Activated CD4-positive, alpha-beta T cell treated with anti-CD3 and anti-CD28 coated beads, Interleukin-2, Interleukin-6, amounts not matched to agents 100 ng/mL and 50 ng/mL, durations not matched to agents 16 hours and 8 hours (primary cell): Measurements from ENCODE around the gene ALS2.
"Not testable (repeated sequence)": the region's sequence is repeated elsewhere in the genome, so short reads cannot be mapped to it uniquely, and the experiment has no call there.

Experiments
- DNase-seq: peaks from one replicate; pipeline ENCODE4 v3.0.0-alpha.2; 2020

Gene ALS2

GRCh38 chr2:201780674-201781493, at the start of gene ALS2:
Gene ALS2, minus strand, starts transcription at chr2:201780933. Its CDS starts 12,048 bp downstream, at chr2:201768885.
- peak; percentile 94 for DNase-seq

GRCh38 chr2:201828220-201828619, 47.5 kb upstream of the ALS2 start:
- DNase-seq = no peak

GRCh38 chr2:201827621-201828020, 46.9 kb upstream of the ALS2 start:
- no peak for DNase-seq

- no peak for DNase-seq
These were observed 43.5 kb upstream of the ALS2 start for GRCh38 chr2:201824212-201824611.

GRCh38 chr2:201821080-201821479, 40.3 kb upstream of the ALS2 start:
- no peak for DNase-seq

- no peak for DNase-seq
These were observed 39.8 kb upstream of the ALS2 start for GRCh38 chr2:201820383-201821007.

GRCh38 chr2:201816657-201817575, 36.2 kb upstream of the ALS2 start:
- DNase-seq = no peak

GRCh38 chr2:201813996-201814760, 33.4 kb upstream of the ALS2 start:
- no peak for DNase-seq

- not testable (repeated sequence) for DNase-seq
These were observed 29.9 kb upstream of the ALS2 start for GRCh38 chr2:201810604-201811003.

GRCh38 chr2:201809633-201810032, 28.9 kb upstream of the ALS2 start:
- no peak for DNase-seq

- DNase-seq = no peak
These were observed 27.3 kb upstream of the ALS2 start for GRCh38 chr2:201808027-201808426.

GRCh38 chr2:201807452-201807999, 26.8 kb upstream of the ALS2 start:
- DNase-seq = no peak

GRCh38 chr2:201806442-201807170, 25.9 kb upstream of the ALS2 start, which contains the start of gene CDK15:
Gene CDK15, plus strand, starts transcription at chr2:201806537. Its CDS starts 128 bp downstream, at chr2:201806665.
- no peak for DNase-seq

- DNase-seq = not testable (repeated sequence)
These were observed 18.2 kb upstream of the ALS2 start for GRCh38 chr2:201798914-201799285.

- DNase-seq = no peak
These were observed 17.6 kb upstream of the ALS2 start for GRCh38 chr2:201798252-201798913.

GRCh38 chr2:201797175-201797840, 16.6 kb upstream of the ALS2 start:
- DNase-seq = no peak

- no peak for DNase-seq
These were observed 15.7 kb upstream of the ALS2 start for GRCh38 chr2:201796478-201796865.

- no peak for DNase-seq
These were observed 15.1 kb upstream of the ALS2 start for GRCh38 chr2:201795607-201796477.

- no peak for DNase-seq
These were observed 13.6 kb upstream of the ALS2 start for GRCh38 chr2:201794294-201794693.
